Dermis blood vessel endothelial cell (primary cell): ENCODE measurements around the gene ATP6V1G2. TPM values are rescaled to one million over a fixed set of nuclear protein-coding genes. Genes with fewer than 3 reads are reported as not detected.

ENCODE experiments used
- DNase-seq: peaks from one replicate; pipeline ENCODE4 v3.0.0; 2010
- total RNA-seq: library from RNA; depleted of rRNA; stranded (reverse); fragments of >200 nt; gene quantifications from 2 replicates; pipeline ENCODE4 v1.2.3, GENCODE V29; 2014

ATP6V1G2 gene
- total RNA-seq, 1 donor from 2014 or later = 0.51 TPM

GRCh38 chr6:31547727-31548543 is 1.5 kb upstream of the ATP6V1G2 start:
- DNase-seq = no peak

GRCh38 chr6:31546958-31547726 is 734 bp upstream of the ATP6V1G2 start, which contains the start of gene NFKBIL1:
NFKBIL1 (plus strand) TSS chr6:31547608; CDS start chr6:31547695, 87 bp downstream.
- DNase-seq = peak; percentile 98

- no peak for DNase-seq
Measured at GRCh38 chr6:31545291-31545690, 1.1 kb downstream of the ATP6V1G2 start.

- no peak for DNase-seq
Measured at GRCh38 chr6:31544676-31545075, 1.7 kb downstream of the ATP6V1G2 start.

GRCh38 chr6:31543639-31544038 is 2.8 kb downstream of the ATP6V1G2 start:
- DNase-seq = no peak

- peak; percentile 98 for DNase-seq
Measured at GRCh38 chr6:31541658-31542521, 4.5 kb downstream of the ATP6V1G2 start, which contains the start of gene DDX39B. DDX39B (minus strand) TSS chr6:31542003; CDS start chr6:31540532, 1,471 bp downstream.

GRCh38 chr6:31541059-31541657 is 5.2 kb downstream of the ATP6V1G2 start:
- DNase-seq = peak; percentile 63

GRCh38 chr6:31540640-31541039 is 5.8 kb downstream of the ATP6V1G2 start:
- DNase-seq = no peak

GRCh38 chr6:31538805-31539400 is 7.5 kb downstream of the ATP6V1G2 start:
- no peak for DNase-seq

- no peak for DNase-seq
Measured at GRCh38 chr6:31535538-31536324, 10.7 kb downstream of the ATP6V1G2 start.

GRCh38 chr6:31534521-31535040 is 11.8 kb downstream of the ATP6V1G2 start:
- DNase-seq = no peak

- DNase-seq = no peak
Measured at GRCh38 chr6:31534011-31534410, 12.4 kb downstream of the ATP6V1G2 start.

- DNase-seq = no peak
Measured at GRCh38 chr6:31533455-31533841, 13.0 kb downstream of the ATP6V1G2 start.

- no peak for DNase-seq
Measured at GRCh38 chr6:31532644-31533454, 13.6 kb downstream of the ATP6V1G2 start.

- no peak for DNase-seq
Measured at GRCh38 chr6:31531771-31532643, 14.4 kb downstream of the ATP6V1G2 start.

- no peak for DNase-seq
Measured at GRCh38 chr6:31531162-31531561, 15.2 kb downstream of the ATP6V1G2 start.

- DNase-seq = no peak
Measured at GRCh38 chr6:31530659-31531058, 15.7 kb downstream of the ATP6V1G2 start.

GRCh38 chr6:31529329-31530150 is 16.9 kb downstream of the ATP6V1G2 start:
- DNase-seq = no peak
